Fibroblast of lung (primary cell): ENCODE data around the gene ADCK2. TPM values are rescaled to one million over a fixed set of nuclear protein-coding genes. Genes with fewer than 3 reads are reported as not detected.
"Not testable (repeated sequence)": the region's sequence is repeated elsewhere in the genome, so short reads cannot be mapped to it uniquely, and the experiment has no call there.

Source experiments
- DNase-seq, 2 donors: peaks; one replicate each; pipeline versions ENCODE4 v3.0.0 to v3.0.0-alpha.2; 2010; ENCODE audit warnings: low read depth in 2 of 2
- H2AFZ ChIP-seq: 2 replicates; pipeline ENCODE4 v1.5.1; 2012; ENCODE audit warnings: low read length, control low read depth, inconsistent platforms
- H3K27ac ChIP-seq: 2 replicates; pipeline ENCODE4 v1.5.1; 2011; ENCODE audit warnings: low read length, control low read depth; ENCODE audit not compliant: insufficient read depth
- H3K27me3 ChIP-seq: 2 replicates; pipeline ENCODE4 v1.5.1; 2011; ENCODE audit warnings: mild to moderate bottlenecking, low read length; ENCODE audit not compliant: control insufficient read depth, insufficient read depth
- H3K36me3 ChIP-seq: 2 replicates; pipeline ENCODE4 v1.5.1; 2011; ENCODE audit warnings: low read length; ENCODE audit not compliant: control insufficient read depth, insufficient read depth
- H3K4me1 ChIP-seq: 2 replicates; pipeline ENCODE4 v1.5.1; 2011; ENCODE audit warnings: low read length; ENCODE audit not compliant: control insufficient read depth, insufficient read depth; ENCODE audit errors: extremely low read depth
- H3K4me2 ChIP-seq: 2 replicates; pipeline ENCODE4 v1.5.1; 2011; ENCODE audit warnings: low read length, control low read depth; ENCODE audit not compliant: insufficient read depth; ENCODE audit errors: extremely low read depth
- H3K4me3 ChIP-seq, 4 experiments: fragments of 200-600 bp in 1 of 4; sonication (generic) in 1 of 4; replicated peaks in 1 of 4; 2 replicates each; pipeline ENCODE4 v1.5.1; 2011 to 2016; ENCODE audit warnings: low read length in 4 of 4, low read depth in 3 of 4, mild to moderate bottlenecking in 3 of 4, control low read depth in 2 of 4, inconsistent platforms in 1 of 4, mixed read lengths in 1 of 4; ENCODE audit not compliant: insufficient read depth in 1 of 4; ENCODE audit errors: control extremely low read depth in 1 of 4
- H3K79me2 ChIP-seq: 2 replicates; pipeline ENCODE4 v1.5.1; 2012; ENCODE audit warnings: mild to moderate bottlenecking, low read length, inconsistent platforms; ENCODE audit not compliant: control insufficient read depth, insufficient read depth
- H3K9ac ChIP-seq: 2 replicates; pipeline ENCODE4 v1.5.1; 2011; ENCODE audit warnings: mild to moderate bottlenecking, low read length, control low read depth; ENCODE audit not compliant: insufficient read depth
- H3K9me3 ChIP-seq: 2 replicates; pipeline ENCODE4 v1.5.1; 2012; ENCODE audit warnings: low read depth, low read length; ENCODE audit not compliant: control insufficient read depth, insufficient read depth
- H4K20me1 ChIP-seq: 2 replicates; pipeline ENCODE4 v1.5.1; 2011; ENCODE audit warnings: low read length; ENCODE audit not compliant: control insufficient read depth, insufficient read depth; ENCODE audit errors: extremely low read depth
- EZH2 ChIP-seq: IDR thresholded peaks from 2 replicates; pipeline ENCODE4 v1.5.1; 2012; ENCODE audit warnings: low read length, control low read depth, mild to moderate bottlenecking; ENCODE audit errors: missing control alignments
- polyA plus RNA-seq, 2 donors: library from polyadenylated mRNA; depleted of rRNA in 1 of 2; stranded (reverse) in 1 of 2; unstranded in 1 of 2; fragments of >200 nt; gene quantifications; 2 replicates each; pipeline ENCODE4 v1.2.1, GENCODE V29; 2011 to 2012; ENCODE audit warnings: missing spikeins in 1 of 2
- total RNA-seq: library from RNA; depleted of rRNA; stranded (reverse); fragments of >200 nt; gene quantifications from 2 replicates; pipeline ENCODE4 v1.2.1, GENCODE V29; 2014
- TF ChIP-seq, protein P1 (sequence below), 2 donors: IDR thresholded peaks in 1 of 2; conservative IDR thresholded peaks in 1 of 2; 1 replicate in 1 of 2; 2 replicates in 1 of 2; pipeline ENCODE4 v1.5.1; 2011 to 2012; ENCODE audit warnings: low read length in 2 of 2, control low read depth in 1 of 2, inconsistent platforms in 1 of 2, low read depth in 1 of 2, mild to moderate bottlenecking in 1 of 2

The ADCK2 gene
- total and polyA plus RNA-seq, 2 donors (not counting 1 experiment from before 2014, with no cell fraction given) = 7.1 to 37.5 TPM

DNA sequence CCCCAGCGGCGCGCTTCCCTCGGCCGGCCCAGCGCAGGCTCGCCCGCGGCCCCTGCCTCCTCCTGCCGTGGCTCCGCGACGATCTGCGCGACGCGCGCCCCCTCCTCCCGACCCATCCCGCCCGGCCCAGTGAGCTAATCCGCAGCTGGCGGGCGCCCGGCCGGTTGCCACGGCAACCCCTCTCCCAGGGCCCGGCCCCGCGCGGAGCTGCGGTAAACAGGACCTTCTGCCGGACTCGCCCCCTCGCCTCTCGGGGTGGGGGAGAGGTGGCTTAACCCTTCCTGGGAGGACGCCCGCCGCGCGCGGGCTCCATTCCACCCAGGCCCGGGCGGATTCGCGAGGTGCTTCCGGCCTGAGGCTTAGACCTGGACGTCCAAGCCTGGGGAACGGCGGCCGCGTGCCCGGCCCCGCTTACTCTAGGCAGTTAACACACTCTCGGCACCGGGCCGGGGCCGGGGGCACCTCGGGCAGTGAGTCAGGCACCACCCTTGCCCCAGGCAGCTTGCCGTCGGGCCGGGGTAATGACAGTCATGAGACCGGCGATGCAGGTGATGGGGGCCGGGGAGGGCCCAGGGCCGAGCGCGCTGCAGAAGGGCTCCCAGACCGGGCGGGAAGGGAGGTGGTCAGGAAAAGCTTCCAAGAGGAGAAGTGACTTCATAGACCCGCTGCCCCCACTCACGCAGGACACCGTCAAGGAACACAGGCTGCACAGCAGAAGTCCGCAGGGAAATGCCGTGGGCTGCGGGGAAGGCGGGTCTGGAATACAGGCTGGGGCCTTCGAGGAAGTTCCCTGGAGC is 31.8 kb upstream of the ADCK2 start, which contains the start of gene DENND2A:
TSS of gene DENND2A (minus strand) at position 87 of the 797 bp plus-strand sequence. CDS start 38,416 bp downstream, outside the sequence.
- Histone ChIP-seq H2AFZ (peak within 1 kb of the TSS; percentile 41), H4K20me1 (no peaks in the 10 kb centered on the region), H3K9me3 (no peaks in the 10 kb centered on the region), H3K79me2 (peaks cover 17% of the 10 kb centered on the region), H3K9ac (peak within 1 kb of the TSS; percentile 98), H3K36me3 (no peaks in the 10 kb centered on the region), H3K4me1 (peaks cover 30% of the 10 kb centered on the region), H3K27ac (peak within 1 kb of the TSS; percentile 94), H3K4me3 (peak within 1 kb of the TSS; percentile 73 to 92 (median 86)), H3K27me3 (no peaks in the 10 kb centered on the region), H3K4me2 (peak within 1 kb of the TSS; percentile 91)
- TF ChIP-seq, protein P1, sequence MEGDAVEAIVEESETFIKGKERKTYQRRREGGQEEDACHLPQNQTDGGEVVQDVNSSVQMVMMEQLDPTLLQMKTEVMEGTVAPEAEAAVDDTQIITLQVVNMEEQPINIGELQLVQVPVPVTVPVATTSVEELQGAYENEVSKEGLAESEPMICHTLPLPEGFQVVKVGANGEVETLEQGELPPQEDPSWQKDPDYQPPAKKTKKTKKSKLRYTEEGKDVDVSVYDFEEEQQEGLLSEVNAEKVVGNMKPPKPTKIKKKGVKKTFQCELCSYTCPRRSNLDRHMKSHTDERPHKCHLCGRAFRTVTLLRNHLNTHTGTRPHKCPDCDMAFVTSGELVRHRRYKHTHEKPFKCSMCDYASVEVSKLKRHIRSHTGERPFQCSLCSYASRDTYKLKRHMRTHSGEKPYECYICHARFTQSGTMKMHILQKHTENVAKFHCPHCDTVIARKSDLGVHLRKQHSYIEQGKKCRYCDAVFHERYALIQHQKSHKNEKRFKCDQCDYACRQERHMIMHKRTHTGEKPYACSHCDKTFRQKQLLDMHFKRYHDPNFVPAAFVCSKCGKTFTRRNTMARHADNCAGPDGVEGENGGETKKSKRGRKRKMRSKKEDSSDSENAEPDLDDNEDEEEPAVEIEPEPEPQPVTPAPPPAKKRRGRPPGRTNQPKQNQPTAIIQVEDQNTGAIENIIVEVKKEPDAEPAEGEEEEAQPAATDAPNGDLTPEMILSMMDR (conservative IDR thresholded peaks at IDR 0.05 in 1 of 2, IDR thresholded peaks at IDR 0.05 in 1 of 2; ENCODE audit: low read depth in 1 of 2, low read length in 2 of 2) = no peak
- peak; percentile 70 to 75 for DNase-seq

DNA sequence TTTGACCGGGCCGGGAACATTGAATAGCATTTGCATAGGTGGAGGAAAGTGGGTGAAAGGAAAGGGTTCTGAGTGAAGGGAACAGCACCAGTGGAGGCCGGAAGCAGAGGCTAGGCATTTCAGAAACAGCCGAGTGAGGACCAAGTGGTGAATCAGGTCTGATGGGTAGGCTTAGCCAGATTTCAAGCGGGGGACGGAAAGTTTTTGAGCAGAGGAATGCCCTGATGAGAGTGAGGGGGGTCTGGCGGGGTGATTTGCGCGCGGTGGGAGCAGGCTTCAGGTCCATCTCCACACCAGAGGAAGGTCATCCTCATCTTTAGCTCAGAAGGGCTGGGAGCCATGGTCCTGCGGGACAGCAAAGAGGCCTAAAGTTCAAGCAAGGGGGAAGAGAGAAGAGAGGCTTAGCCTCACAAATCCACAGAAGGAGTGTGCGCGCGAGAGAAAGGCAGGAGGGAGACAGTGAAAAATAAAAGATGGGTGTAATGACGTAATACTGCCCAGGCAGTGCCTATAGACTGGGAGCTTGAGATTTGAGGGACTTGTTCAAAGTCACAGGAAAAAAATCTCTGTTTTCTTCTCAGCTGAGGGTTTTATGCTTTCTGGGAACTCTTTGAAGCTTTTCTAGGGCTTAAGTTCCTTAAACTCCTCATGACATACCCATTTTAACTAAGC is 31.1 kb upstream of the ADCK2 start:
- Histone ChIP-seq H3K9ac (peak overlapping the region; percentile 98), H3K36me3 (no peaks in the 10 kb centered on the region), H3K27ac (peak overlapping the region; percentile 72), H3K4me1 (peaks cover 27% of the 10 kb centered on the region), H3K4me3 (peak overlapping the region; percentile 11 to 88 (median 60)), H4K20me1 (no peaks in the 10 kb centered on the region), H3K27me3 (no peaks in the 10 kb centered on the region), H3K79me2 (peaks cover 13% of the 10 kb centered on the region), H3K9me3 (no peaks in the 10 kb centered on the region), H3K4me2 (peak overlapping the region; percentile 78), H2AFZ (peak overlapping the region; percentile 41)
- no peak for TF ChIP-seq EZH2
- TF ChIP-seq, protein P1 (conservative IDR thresholded peaks at IDR 0.05 in 1 of 2, IDR thresholded peaks at IDR 0.05 in 1 of 2; ENCODE audit: low read depth in 1 of 2, low read length in 2 of 2) = no peak
- DNase-seq = no peak

DNA sequence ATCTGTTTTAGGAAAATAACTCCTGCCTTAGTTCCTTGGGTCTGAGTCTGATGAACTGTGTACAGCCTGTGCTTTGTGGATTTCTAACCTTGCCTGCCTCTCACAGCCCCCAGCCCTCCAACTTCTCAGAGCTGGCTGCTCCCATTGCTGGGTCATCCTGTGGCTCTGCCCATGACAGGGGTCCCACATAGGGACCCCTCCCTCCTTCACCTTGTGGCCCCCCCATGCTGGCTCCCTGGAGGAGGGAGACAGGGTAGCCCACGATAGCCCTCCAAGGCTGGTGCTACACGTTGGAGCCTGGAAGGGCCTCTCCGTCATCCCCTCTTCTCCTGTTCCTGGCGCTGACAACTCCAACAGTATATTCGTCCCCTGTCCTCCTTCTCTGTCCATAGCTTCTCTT is 29.3 kb upstream of the ADCK2 start:
- DNase-seq = no peak
- no peak overlapping the region for H3K4me2 ChIP-seq
- no peak overlapping the region for H3K27ac ChIP-seq
- peaks cover 16% of the 10 kb centered on the region for H3K4me1 ChIP-seq
- H2AFZ ChIP-seq = no peak overlapping the region
- no peak for TF ChIP-seq EZH2
- TF ChIP-seq, protein P1 (conservative IDR thresholded peaks at IDR 0.05 in 1 of 2, IDR thresholded peaks at IDR 0.05 in 1 of 2; ENCODE audit: low read depth in 1 of 2, low read length in 2 of 2) = no peak
- no peaks in the 10 kb centered on the region for H3K36me3 ChIP-seq
- no peak overlapping the region for H3K4me3 ChIP-seq
- peaks cover 5% of the 10 kb centered on the region for H3K79me2 ChIP-seq
- no peaks in the 10 kb centered on the region for H3K9me3 ChIP-seq
- H3K27me3 ChIP-seq = no peaks in the 10 kb centered on the region
- no peaks in the 10 kb centered on the region for H4K20me1 ChIP-seq
- no peak overlapping the region for H3K9ac ChIP-seq

DNA sequence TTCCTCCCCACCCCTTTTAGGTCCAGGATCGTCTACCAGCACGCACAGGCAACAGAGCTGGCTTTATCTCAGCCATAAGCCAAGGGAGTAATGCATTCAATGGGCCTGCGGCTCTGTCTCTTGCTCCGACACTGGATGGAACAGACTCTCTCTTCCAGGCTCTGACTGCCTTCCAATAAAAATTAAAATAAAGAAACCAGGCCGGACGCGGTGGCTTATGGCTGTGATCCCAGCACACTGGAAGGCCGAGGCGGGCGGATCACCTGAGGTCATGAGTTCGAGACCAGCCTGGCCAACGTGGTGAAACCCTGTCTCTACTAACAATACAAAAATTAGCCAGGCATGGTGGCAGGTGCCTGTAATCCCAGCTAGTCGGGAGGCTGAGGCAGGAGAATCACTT is 28.0 kb upstream of the ADCK2 start:
- not testable (repeated sequence) for H3K79me2 ChIP-seq, H3K27me3 ChIP-seq, H3K4me2 ChIP-seq, H3K36me3 ChIP-seq, DNase-seq, H3K4me3 ChIP-seq, H4K20me1 ChIP-seq, H3K9ac ChIP-seq, H2AFZ ChIP-seq, H3K9me3 ChIP-seq, H3K27ac ChIP-seq, H3K4me1 ChIP-seq
